OCI-LY7 (cell line): ENCODE data around the gene BEAN1. TPM values are rescaled to one million over a fixed set of nuclear protein-coding genes. Genes with fewer than 3 reads are reported as not detected.

Experiments
- BruUV-seq: library from RNA; stranded (reverse); fragments of 400-500 nt; replicated peaks from 2 replicates; lab custom pipeline; 2021; lab: Mats Ljungman, UMichigan
- CTCF ChIA-PET: fragments of 300-600 bp; sonication (Branson Sonifier 250); formaldehyde crosslinking; loops from one replicate; lab custom pipeline; 2022; ENCODE audit warnings: antibody characterized with exemption; ENCODE audit not compliant: unreplicated experiment; lab: Charles Lee
- POLR2A ChIA-PET: fragments of 300-600 bp; sonication (Branson Sonifier 250); formaldehyde crosslinking; loops from one replicate; lab custom pipeline; 2022; ENCODE audit warnings: antibody characterized with exemption; lab: Charles Lee
- DNase-seq: peaks from one replicate; pipeline ENCODE4 v3.0.0-alpha.2; 2015; ENCODE audit warnings: low spot score
- H2AFZ ChIP-seq: fragments of 200-600 bp; sonication (generic), shearing (Covaris generic); 2 replicates; pipeline ENCODE4 v1.6.1; 2014; ENCODE audit warnings: mild to moderate bottlenecking, antibody characterized with exemption, low read length, moderate library complexity
- H3K27ac ChIP-seq: fragments of 200-600 bp; sonication (generic); 2 replicates; pipeline ENCODE4 v1.5.1; 2014; ENCODE audit warnings: mixed run types, low read depth, mild to moderate bottlenecking, moderate library complexity, low read length, inconsistent platforms; ENCODE audit not compliant: poor library complexity, severe bottlenecking
- H3K36me3 ChIP-seq: fragments of 200-600 bp; sonication (generic); 2 replicates; pipeline ENCODE4 v1.6.1; 2014; ENCODE audit warnings: mild to moderate bottlenecking, antibody characterized with exemption, low read length, moderate library complexity, mixed read lengths; ENCODE audit not compliant: insufficient read depth
- H3K4me1 ChIP-seq: fragments of 200-600 bp; sonication (generic); 2 replicates; pipeline ENCODE4 v1.5.1; 2014; ENCODE audit warnings: mild to moderate bottlenecking, low read length; ENCODE audit not compliant: insufficient read depth, poor library complexity, severe bottlenecking
- H3K4me2 ChIP-seq: fragments of 200-600 bp; sonication (generic); 2 replicates; pipeline ENCODE4 v1.6.1; 2014; ENCODE audit warnings: mild to moderate bottlenecking, low read length
- H3K4me3 ChIP-seq: fragments of 200-600 bp; sonication (generic); 2 replicates; pipeline ENCODE4 v1.5.1; 2014; ENCODE audit warnings: mild to moderate bottlenecking, low read depth, low read length; ENCODE audit not compliant: poor library complexity, severe bottlenecking
- H3K79me2 ChIP-seq: fragments of 200-600 bp; sonication (generic); 2 replicates; pipeline ENCODE4 v1.6.1; 2016; ENCODE audit warnings: low read depth, mild to moderate bottlenecking, low read length, moderate library complexity, mixed read lengths; ENCODE audit not compliant: insufficient read depth
- H3K9me2 ChIP-seq: fragments of 200-600 bp; sonication (generic); 2 replicates; pipeline ENCODE4 v1.6.1; 2016; ENCODE audit warnings: mild to moderate bottlenecking, low read length, mixed read lengths; ENCODE audit not compliant: insufficient read depth
- H3K9me3 ChIP-seq: fragments of 200-600 bp; sonication (generic); 2 replicates; pipeline ENCODE4 v1.6.1; 2014; ENCODE audit warnings: mild to moderate bottlenecking, mixed run types, low read length, mixed read lengths
- H4K20me1 ChIP-seq: fragments of 200-600 bp; sonication (generic); 2 replicates; pipeline ENCODE4 v1.6.1; 2014; ENCODE audit warnings: mild to moderate bottlenecking, antibody characterized with exemption, low read length, moderate library complexity, mixed read lengths; ENCODE audit not compliant: insufficient read depth
- EZH2phosphoT487 ChIP-seq: fragments of 200-600 bp; sonication (generic); IDR thresholded peaks from 2 replicates; pipeline ENCODE4 v1.6.1; 2018; ENCODE audit warnings: low read depth, borderline replicate concordance, mild to moderate bottlenecking, mixed run types, antibody characterized with exemption, low read length, moderate library complexity, mixed read lengths
- intact Hi-C: fragments of 100-400 bp; cut with micrococcal nuclease; formaldehyde crosslinking; loops from one replicate; pipeline ENCODE4 v1.10.0; 2022; ENCODE audit not compliant: unreplicated experiment
- total RNA-seq, 2 experiments: library from RNA; depleted of rRNA in 1 of 2; stranded (reverse); fragments of >200 nt in 1 of 2; shearing (Covaris generic) in 1 of 2; gene quantifications; 2 replicates each; pipeline ENCODE4 v1.2.3, GENCODE V29; 2014 to 2022
- TF ChIP-seq, protein P1 (sequence below): fragments of 200-600 bp; sonication (generic); conservative IDR thresholded peaks from 2 replicates; pipeline ENCODE4 v1.5.1; 2014; ENCODE audit warnings: mild to moderate bottlenecking, antibody characterized with exemption, low read length, moderate library complexity, mixed read lengths

BEAN1 gene
- total RNA-seq, 2 experiments from 2014 or later: 0.13 TPM; not detected in 1

DNA sequence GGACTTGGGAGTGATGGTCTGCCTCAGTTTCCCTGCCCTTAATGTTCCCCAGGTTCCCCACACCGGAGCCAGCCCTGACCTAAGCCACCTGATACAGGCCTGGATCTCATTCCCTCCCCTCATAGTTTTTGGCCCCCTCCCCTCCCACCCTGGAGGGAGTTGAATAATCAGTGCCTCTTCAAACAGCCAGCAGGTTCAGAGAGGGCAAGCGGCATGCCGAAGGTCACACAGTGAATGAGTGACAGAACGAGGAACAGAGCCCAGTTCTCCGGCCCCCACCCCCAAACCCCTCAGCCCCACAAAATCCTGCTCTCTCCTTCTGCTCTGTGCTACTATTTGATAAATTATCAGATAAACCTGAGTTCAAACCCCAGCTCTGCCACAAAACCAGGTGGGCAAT is 31.2 kb downstream of the BEAN1 start:
- Histone ChIP-seq H3K36me3 (no peaks in the 10 kb centered on the region), H4K20me1 (no peaks in the 10 kb centered on the region), H2AFZ (no peak overlapping the region), H3K79me2 (no peaks in the 10 kb centered on the region), H3K4me2 (no peak overlapping the region), H3K4me3 (no peak overlapping the region), H3K27ac (no peak overlapping the region), H3K9me3 (no peaks in the 10 kb centered on the region), H3K4me1 (no peaks in the 10 kb centered on the region), H3K9me2 (no peaks in the 10 kb centered on the region)
- ChIA-PET CTCF (no interaction called here), POLR2A (no interaction called here)
- BruUV-seq: no TSS peak
- intact Hi-C loops: no loop called here
- DNase-seq: no peak
- TF ChIP-seq EZH2phosphoT487: no peak
- TF ChIP-seq, protein P1, sequence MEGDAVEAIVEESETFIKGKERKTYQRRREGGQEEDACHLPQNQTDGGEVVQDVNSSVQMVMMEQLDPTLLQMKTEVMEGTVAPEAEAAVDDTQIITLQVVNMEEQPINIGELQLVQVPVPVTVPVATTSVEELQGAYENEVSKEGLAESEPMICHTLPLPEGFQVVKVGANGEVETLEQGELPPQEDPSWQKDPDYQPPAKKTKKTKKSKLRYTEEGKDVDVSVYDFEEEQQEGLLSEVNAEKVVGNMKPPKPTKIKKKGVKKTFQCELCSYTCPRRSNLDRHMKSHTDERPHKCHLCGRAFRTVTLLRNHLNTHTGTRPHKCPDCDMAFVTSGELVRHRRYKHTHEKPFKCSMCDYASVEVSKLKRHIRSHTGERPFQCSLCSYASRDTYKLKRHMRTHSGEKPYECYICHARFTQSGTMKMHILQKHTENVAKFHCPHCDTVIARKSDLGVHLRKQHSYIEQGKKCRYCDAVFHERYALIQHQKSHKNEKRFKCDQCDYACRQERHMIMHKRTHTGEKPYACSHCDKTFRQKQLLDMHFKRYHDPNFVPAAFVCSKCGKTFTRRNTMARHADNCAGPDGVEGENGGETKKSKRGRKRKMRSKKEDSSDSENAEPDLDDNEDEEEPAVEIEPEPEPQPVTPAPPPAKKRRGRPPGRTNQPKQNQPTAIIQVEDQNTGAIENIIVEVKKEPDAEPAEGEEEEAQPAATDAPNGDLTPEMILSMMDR: no peak

DNA sequence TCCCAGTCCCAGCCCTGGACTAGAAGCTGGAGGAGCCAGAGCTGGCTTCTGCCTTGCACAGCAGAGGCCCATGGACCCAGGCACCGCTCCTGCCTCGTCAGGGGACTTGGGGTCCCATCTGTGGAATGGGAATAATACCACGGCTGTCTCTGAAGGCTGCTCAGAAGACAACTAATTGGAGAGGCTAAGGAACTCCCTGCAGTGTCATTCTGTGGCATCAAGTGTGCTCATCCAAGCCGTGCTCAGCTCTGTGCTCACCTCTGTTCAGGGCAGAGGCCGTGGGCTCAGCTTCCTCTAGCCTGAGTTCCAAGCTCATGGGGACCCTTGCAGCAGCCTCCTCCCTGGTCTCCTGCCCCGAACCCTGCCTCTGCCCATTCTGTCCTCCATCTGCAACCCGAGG is 31.8 kb downstream of the BEAN1 start:
- BruUV-seq: no TSS peak
- ChIA-PET CTCF (no interaction called here), POLR2A (no interaction called here)
- no peak for DNase-seq
- Histone ChIP-seq H2AFZ (no peak overlapping the region), H3K27ac (no peak overlapping the region), H3K9me3 (no peaks in the 10 kb centered on the region), H3K79me2 (no peaks in the 10 kb centered on the region), H3K4me2 (no peak overlapping the region), H4K20me1 (no peaks in the 10 kb centered on the region), H3K4me3 (no peak overlapping the region), H3K36me3 (no peaks in the 10 kb centered on the region), H3K4me1 (no peaks in the 10 kb centered on the region), H3K9me2 (no peaks in the 10 kb centered on the region)
- no peak for TF ChIP-seq EZH2phosphoT487
- TF ChIP-seq, protein P1: no peak
- intact Hi-C loops: no loop called here

DNA sequence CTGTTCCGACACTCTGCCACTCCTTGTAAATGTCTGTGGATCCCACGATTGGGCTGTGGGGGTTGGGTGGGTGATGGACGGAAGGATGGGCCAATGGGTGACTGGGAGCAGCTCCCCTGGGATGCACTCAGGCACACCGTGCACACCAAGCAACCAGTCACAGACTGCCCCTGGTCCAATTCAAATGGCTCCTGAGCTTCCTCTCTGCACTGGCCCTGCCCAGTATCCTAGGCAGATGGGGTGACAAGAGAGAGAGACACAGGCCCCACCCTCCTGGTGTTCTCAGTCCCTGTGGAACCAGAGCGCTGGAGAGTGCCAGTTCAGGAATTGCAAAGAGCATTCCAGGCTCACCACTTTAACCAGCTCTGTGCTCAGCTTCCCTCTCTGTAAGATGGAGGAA is 32.8 kb downstream of the BEAN1 start:
- Histone ChIP-seq H3K36me3 (no peaks in the 10 kb centered on the region), H3K4me1 (no peaks in the 10 kb centered on the region), H4K20me1 (no peaks in the 10 kb centered on the region), H3K4me2 (no peak overlapping the region), H3K9me3 (no peaks in the 10 kb centered on the region), H3K79me2 (no peaks in the 10 kb centered on the region), H3K9me2 (no peaks in the 10 kb centered on the region), H2AFZ (no peak overlapping the region), H3K27ac (no peak overlapping the region), H3K4me3 (no peak overlapping the region)
- CTCF ChIA-PET: no interaction called here
- POLR2A ChIA-PET: no interaction called here
- no peak for TF ChIP-seq EZH2phosphoT487
- TF ChIP-seq, protein P1: no peak
- intact Hi-C loops: no loop called here
- DNase-seq: no peak
- BruUV-seq: no TSS peak
